Upper lobe of right lung (tissue), 1 donor: Measurements from ENCODE around the gene OMA1. TPM values are rescaled to one million over a fixed set of nuclear protein-coding genes. Genes with fewer than 3 reads are reported as not detected.

Source experiments
- ATAC-seq: fragments of 200-7000 bp; cut with Tn5 transposase; one replicate; pipeline ENCODE4 v1.9.1; 2020; ENCODE audit warnings: mild to moderate bottlenecking, moderate library complexity
- DNase-seq: peaks from one replicate; pipeline ENCODE4 v3.0.0-alpha.2; 2020
- H3K27ac ChIP-seq: fragments of 200-600 bp; one replicate; pipeline ENCODE4 v1.8.0; 2022
- H3K27me3 ChIP-seq: fragments of 200-600 bp; one replicate; pipeline ENCODE4 v1.8.0; 2022; ENCODE audit warnings: mild to moderate bottlenecking
- H3K36me3 ChIP-seq: fragments of 200-600 bp; one replicate; pipeline ENCODE4 v1.8.0; 2022
- H3K4me1 ChIP-seq: fragments of 200-600 bp; one replicate; pipeline ENCODE4 v1.8.0; 2022
- H3K4me3 ChIP-seq: fragments of 200-600 bp; one replicate; pipeline ENCODE4 v1.8.0; 2022; ENCODE audit warnings: mild to moderate bottlenecking
- H3K9me3 ChIP-seq: fragments of 200-600 bp; one replicate; pipeline ENCODE4 v1.8.0; 2022
- intact Hi-C: fragments of 100-400 bp; cut with DNase I; formaldehyde crosslinking; loops from one replicate; pipeline ENCODE4 v1.11.0; 2022
- total RNA-seq: library from RNA; stranded (reverse); fragmentation: NEBNext Ultra II Directional; extraction: Animal tissue kit (Norgen Biotek cat#: 25700); gene quantifications from one replicate; pipeline ENCODE4 v1.2.1, GENCODE V29; 2021
- TF ChIP-seq, protein P1 (sequence below): fragments of 200-600 bp; IDR thresholded peaks from one replicate; pipeline ENCODE4 v1.8.0; 2022; ENCODE audit warnings: antibody characterized with exemption
- donor health status: DM: no; HTN: yes; CAD: no; lungs with severe emphysema.

Gene OMA1
- total RNA-seq, 1 donor from 2014 or later = 31.3 TPM

DNA sequence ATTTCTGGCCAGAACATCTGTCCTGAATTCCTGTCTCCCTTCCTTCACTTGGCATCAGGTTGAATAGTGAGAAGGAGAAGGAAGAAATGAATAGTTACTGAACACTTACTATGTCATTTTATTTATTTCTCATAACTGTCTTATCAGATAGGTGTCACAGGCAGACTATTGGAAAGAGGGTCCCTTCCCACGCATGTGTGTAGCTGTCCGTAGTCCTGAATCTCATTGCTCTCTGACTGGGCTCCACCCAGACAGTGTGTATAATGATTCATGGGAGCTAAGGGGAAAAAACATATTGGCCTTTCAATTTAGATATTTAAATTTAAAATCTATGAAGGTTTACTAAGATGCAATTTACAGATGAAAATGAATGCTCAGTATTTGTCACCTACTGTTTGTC, 86.1 kb downstream of the OMA1 start:
- ATAC-seq (no peak), DNase-seq (no peak)
- Histone ChIP-seq H3K27ac (no peak overlapping the region), H3K9me3 (no peaks in the 10 kb centered on the region), H3K4me3 (no peak overlapping the region), H3K27me3 (no peaks in the 10 kb centered on the region), H3K36me3 (no peaks in the 10 kb centered on the region), H3K4me1 (no peaks in the 10 kb centered on the region)
- TF ChIP-seq, protein P1, sequence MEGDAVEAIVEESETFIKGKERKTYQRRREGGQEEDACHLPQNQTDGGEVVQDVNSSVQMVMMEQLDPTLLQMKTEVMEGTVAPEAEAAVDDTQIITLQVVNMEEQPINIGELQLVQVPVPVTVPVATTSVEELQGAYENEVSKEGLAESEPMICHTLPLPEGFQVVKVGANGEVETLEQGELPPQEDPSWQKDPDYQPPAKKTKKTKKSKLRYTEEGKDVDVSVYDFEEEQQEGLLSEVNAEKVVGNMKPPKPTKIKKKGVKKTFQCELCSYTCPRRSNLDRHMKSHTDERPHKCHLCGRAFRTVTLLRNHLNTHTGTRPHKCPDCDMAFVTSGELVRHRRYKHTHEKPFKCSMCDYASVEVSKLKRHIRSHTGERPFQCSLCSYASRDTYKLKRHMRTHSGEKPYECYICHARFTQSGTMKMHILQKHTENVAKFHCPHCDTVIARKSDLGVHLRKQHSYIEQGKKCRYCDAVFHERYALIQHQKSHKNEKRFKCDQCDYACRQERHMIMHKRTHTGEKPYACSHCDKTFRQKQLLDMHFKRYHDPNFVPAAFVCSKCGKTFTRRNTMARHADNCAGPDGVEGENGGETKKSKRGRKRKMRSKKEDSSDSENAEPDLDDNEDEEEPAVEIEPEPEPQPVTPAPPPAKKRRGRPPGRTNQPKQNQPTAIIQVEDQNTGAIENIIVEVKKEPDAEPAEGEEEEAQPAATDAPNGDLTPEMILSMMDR = no peak
- intact Hi-C loops = no loop called here

GRCh38 chr1:58459911-58460310, 86.6 kb downstream of the OMA1 start:
- no peak for ATAC-seq
- intact Hi-C loops = no loop called here

DNA sequence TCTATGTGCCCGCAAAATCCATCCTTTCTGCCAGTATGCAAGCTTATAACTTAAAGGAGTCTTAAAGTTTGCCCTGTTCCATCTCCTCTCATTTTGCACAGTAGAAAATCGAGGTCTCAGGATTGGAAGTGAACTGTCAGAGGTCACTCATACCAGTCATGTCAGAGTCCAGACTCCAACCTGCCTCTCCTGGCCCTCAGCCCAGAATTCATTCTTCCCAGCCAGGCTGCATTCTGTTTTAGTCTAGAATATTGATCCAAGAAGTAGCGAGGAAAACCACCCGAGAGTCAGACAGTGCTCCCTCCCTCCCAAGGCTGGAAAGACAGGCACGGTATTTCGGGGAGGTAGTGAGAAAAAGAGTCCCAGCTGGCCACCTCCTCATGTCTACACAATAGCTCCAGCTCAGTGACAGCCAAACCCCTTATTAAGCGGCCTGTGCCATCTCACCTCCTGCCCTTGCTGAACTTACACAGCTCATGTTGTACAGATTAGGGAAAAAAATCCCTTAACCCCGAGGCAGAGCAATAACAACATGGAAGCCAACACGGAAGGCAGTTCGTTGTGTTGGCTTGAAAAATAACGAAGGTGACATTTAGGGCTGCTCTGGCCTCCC, 89.4 kb downstream of the OMA1 start:
- no peaks in the 10 kb centered on the region for H3K36me3 ChIP-seq
- ATAC-seq = no peak
- no peak for DNase-seq
- H3K4me1 ChIP-seq = no peaks in the 10 kb centered on the region
- no peaks in the 10 kb centered on the region for H3K9me3 ChIP-seq
- no peak overlapping the region for H3K4me3 ChIP-seq
- H3K27ac ChIP-seq = no peak overlapping the region
- TF ChIP-seq, protein P1 = no peak
- intact Hi-C loops = no loop called here
- no peaks in the 10 kb centered on the region for H3K27me3 ChIP-seq

More at GRCh38 chr1:58459911-58460310, 86.6 kb downstream of the OMA1 start:
- DNase-seq = no peak
- H3K27me3 ChIP-seq = no peaks in the 10 kb centered on the region
- no peaks in the 10 kb centered on the region for H3K4me1 ChIP-seq
- H3K36me3 ChIP-seq = no peaks in the 10 kb centered on the region
- H3K4me3 ChIP-seq = no peak overlapping the region
- TF ChIP-seq, protein P1 = no peak
- no peak overlapping the region for H3K27ac ChIP-seq
- H3K9me3 ChIP-seq = no peaks in the 10 kb centered on the region

GRCh38 chr1:58456470-58456869, 90.1 kb downstream of the OMA1 start:
- DNase-seq = no peak
- intact Hi-C loops = no loop called here

DNA sequence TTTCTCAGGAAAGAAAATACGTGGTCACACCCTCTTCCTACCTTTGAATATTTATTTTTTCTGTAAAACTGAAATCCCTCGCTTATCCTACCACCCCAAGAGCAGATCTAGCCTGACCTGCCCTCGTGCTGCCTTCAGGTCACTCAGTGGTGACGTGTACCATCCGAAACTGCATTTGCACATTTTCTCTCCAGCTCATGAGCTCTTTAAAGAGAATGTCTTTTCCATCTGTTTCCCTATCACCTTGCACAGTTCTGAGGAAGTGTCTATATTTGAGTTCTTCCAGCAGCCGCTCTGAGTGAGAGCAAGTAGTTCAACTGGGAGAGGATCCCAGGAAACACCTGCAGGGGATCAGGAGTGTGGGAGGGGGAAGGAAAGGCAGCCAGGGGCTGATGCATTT, 91.7 kb downstream of the OMA1 start:
- Histone ChIP-seq H3K27me3 (no peaks in the 10 kb centered on the region), H3K27ac (no peak overlapping the region), H3K36me3 (no peaks in the 10 kb centered on the region), H3K9me3 (no peaks in the 10 kb centered on the region), H3K4me3 (no peak overlapping the region), H3K4me1 (no peaks in the 10 kb centered on the region)
- ATAC-seq (no peak), DNase-seq (no peak)
- TF ChIP-seq, protein P1 = no peak
- intact Hi-C loops = no loop called here

More at GRCh38 chr1:58456470-58456869, 90.1 kb downstream of the OMA1 start:
- no peak overlapping the region for H3K27ac ChIP-seq
- no peaks in the 10 kb centered on the region for H3K9me3 ChIP-seq
- no peaks in the 10 kb centered on the region for H3K4me1 ChIP-seq
- ATAC-seq = no peak
- H3K27me3 ChIP-seq = no peaks in the 10 kb centered on the region
- TF ChIP-seq, protein P1 = no peak
- H3K4me3 ChIP-seq = no peak overlapping the region
- no peaks in the 10 kb centered on the region for H3K36me3 ChIP-seq

GRCh38 chr1:58454385-58454784, 92.1 kb downstream of the OMA1 start:
- H3K27me3 ChIP-seq = no peaks in the 10 kb centered on the region
- ATAC-seq (peak; percentile 25), DNase-seq (no peak)
- no peaks in the 10 kb centered on the region for H3K4me1 ChIP-seq
- no peak overlapping the region for H3K4me3 ChIP-seq
- H3K27ac ChIP-seq = no peak overlapping the region
- intact Hi-C loops = no loop called here
- no peaks in the 10 kb centered on the region for H3K9me3 ChIP-seq
- TF ChIP-seq, protein P1 = no peak
- H3K36me3 ChIP-seq = no peaks in the 10 kb centered on the region
